Measurements from ENCODE around the gene FBXL16.

DNA sequence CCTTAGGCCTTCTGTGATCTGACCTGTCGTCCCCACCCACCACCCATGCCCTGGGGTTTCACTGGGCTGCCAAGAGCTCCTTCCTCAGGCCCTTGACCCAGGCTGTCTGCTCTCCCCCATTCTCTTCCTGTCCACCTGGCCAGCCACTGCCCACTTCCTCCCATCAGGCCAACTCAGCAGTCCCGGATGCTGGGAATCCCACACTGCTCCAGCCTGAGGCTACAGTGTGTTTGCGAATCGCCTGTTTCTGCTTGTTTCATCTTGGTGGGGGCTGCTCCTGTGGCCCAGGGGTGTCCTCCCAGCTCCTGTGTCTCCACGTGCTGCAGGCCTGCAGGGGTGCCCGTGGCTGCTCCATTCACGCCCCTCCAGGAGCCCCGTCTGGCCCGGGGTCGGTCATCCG, 8.5 kb upstream of the FBXL16 start:
- TF ChIP-seq CTCF (IDR thresholded peaks at IDR 0.05) (no peak), POLR2A (IDR thresholded peaks at IDR 0.05; ENCODE audit: low read depth) (no peak), EP300 (IDR thresholded peaks at IDR 0.05) (no peak)
